Measurements from ENCODE around the gene PKDCC. TPM values are rescaled to one million over a fixed set of nuclear protein-coding genes. Genes with fewer than 3 reads are reported as not detected.

The PKDCC gene
- total and polyA plus RNA-seq, 2 of the 13 experiments (the other 11 are each of a cell fraction or from before 2014, with no cell fraction given) = 52.6 to 58.8 TPM

GRCh38 chr2:42092084-42092996, 44.5 kb downstream of the PKDCC start (continued):
- TF ChIP-seq GABPA (IDR thresholded peaks at IDR 0.05; ENCODE audit: low read depth, low read length) (no peak), GABPA (CRISPR knock-in tag; IDR thresholded peaks at IDR 0.05; ENCODE audit: low read depth) (peak; percentile 64; the same call in 1 of the 2 replicates), ZNF782 (CRISPR knock-in tag; IDR thresholded peaks at IDR 0.05; ENCODE audit: borderline replicate concordance) (no peak), HOXA3 (CRISPR knock-in tag; IDR thresholded peaks at IDR 0.05) (peak; percentile 72), NFE2L1 (CRISPR knock-in tag; IDR thresholded peaks at IDR 0.05; ENCODE audit: borderline replicate concordance) (no peak), CENPT (CRISPR knock-in tag; IDR thresholded peaks at IDR 0.05; ENCODE audit: low read depth) (no peak), MAF1 (CRISPR knock-in tag; IDR thresholded peaks at IDR 0.05; ENCODE audit: borderline replicate concordance) (no peak), ZNF280D (CRISPR knock-in tag; IDR thresholded peaks at IDR 0.05) (peak; percentile 86; the same call in 1 of the 2 replicates), ZNF574 (CRISPR knock-in tag; IDR thresholded peaks at IDR 0.05) (peak; percentile 61), ZNF317 (CRISPR knock-in tag; IDR thresholded peaks at IDR 0.05) (no peak), SSRP1 (CRISPR knock-in tag; IDR thresholded peaks at IDR 0.05) (peak; percentile 73; the same call in 1 of the 2 replicates), ZNF230 (CRISPR knock-in tag; IDR thresholded peaks at IDR 0.05) (peak; percentile 57; the same call in 1 of the 2 replicates), RERE (CRISPR knock-in tag; IDR thresholded peaks at IDR 0.05; ENCODE audit: low read depth) (peak; percentile 68; the same call in 1 of the 2 replicates), FOXO1 (CRISPR knock-in tag; IDR thresholded peaks at IDR 0.05) (peak; percentile 73), HNRNPUL1 (IDR thresholded peaks at IDR 0.05; ENCODE audit: low read depth, low read length) (no peak), ZNF34 (CRISPR knock-in tag; IDR thresholded peaks at IDR 0.05; ENCODE audit: borderline replicate concordance) (0 out of 2 replicates have a peak, but pooled peaks have one; percentile 45), NFKBIZ (CRISPR knock-in tag; IDR thresholded peaks at IDR 0.05) (peak; percentile 81; the same call in 1 of the 2 replicates), ZSCAN20 (CRISPR knock-in tag; IDR thresholded peaks at IDR 0.05; ENCODE audit: borderline replicate concordance) (peak; percentile 85; the same call in 1 of the 2 replicates)

Data from HepG2 (cell line).